VCaP (cell line): ENCODE measurements around the gene ZNHIT1.
A peak's percentile ranks its signal among the peaks of the same experiment; 100 is the strongest.

Source experiments
- H3K27ac ChIP-seq: fragments of 450-650 bp; 2 replicates; pipeline ENCODE4 v1.5.1; 2017
- CTCF ChIP-seq: fragments of 450-650 bp; conservative IDR thresholded peaks from 2 replicates; pipeline ENCODE4 v1.5.1; 2017; ENCODE audit warnings: mild to moderate bottlenecking, moderate library complexity

The ZNHIT1 gene

GRCh38 chr7:101216001-101216859 is 1.7 kb upstream of the ZNHIT1 start:
- peak overlapping the region; percentile 84 for H3K27ac ChIP-seq

GRCh38 chr7:101216860-101217387 is 1.0 kb upstream of the ZNHIT1 start:
- H3K27ac ChIP-seq, result peak overlapping the region; percentile 84
- TF ChIP-seq CTCF, result no peak

More at GRCh38 chr7:101216001-101216859, 1.7 kb upstream of the ZNHIT1 start:
- TF ChIP-seq CTCF, result no peak

GRCh38 chr7:101218236-101219125 is 516 bp downstream of the ZNHIT1 start:
- no peak for TF ChIP-seq CTCF
- peak overlapping the region; percentile 84; the same call in 1 of the 2 replicates for H3K27ac ChIP-seq

- no peak overlapping the region for H3K27ac ChIP-seq
- no peak for TF ChIP-seq CTCF
Measured at GRCh38 chr7:101220295-101220694, 2.3 kb downstream of the ZNHIT1 start.

- no peak overlapping the region for H3K27ac ChIP-seq
- TF ChIP-seq CTCF, result no peak
Measured at GRCh38 chr7:101222275-101222830, 4.4 kb downstream of the ZNHIT1 start.

GRCh38 chr7:101223528-101223927 is 5.6 kb downstream of the ZNHIT1 start:
- no peak overlapping the region for H3K27ac ChIP-seq
- TF ChIP-seq CTCF, result no peak

- H3K27ac ChIP-seq, result no peak overlapping the region
Measured at GRCh38 chr7:101225650-101226049, 7.7 kb downstream of the ZNHIT1 start.

More at GRCh38 chr7:101225650-101226049, 7.7 kb downstream of the ZNHIT1 start:
- TF ChIP-seq CTCF, result no peak
